ENCODE data around the gene CSMD2.

CSMD2 gene

DNA sequence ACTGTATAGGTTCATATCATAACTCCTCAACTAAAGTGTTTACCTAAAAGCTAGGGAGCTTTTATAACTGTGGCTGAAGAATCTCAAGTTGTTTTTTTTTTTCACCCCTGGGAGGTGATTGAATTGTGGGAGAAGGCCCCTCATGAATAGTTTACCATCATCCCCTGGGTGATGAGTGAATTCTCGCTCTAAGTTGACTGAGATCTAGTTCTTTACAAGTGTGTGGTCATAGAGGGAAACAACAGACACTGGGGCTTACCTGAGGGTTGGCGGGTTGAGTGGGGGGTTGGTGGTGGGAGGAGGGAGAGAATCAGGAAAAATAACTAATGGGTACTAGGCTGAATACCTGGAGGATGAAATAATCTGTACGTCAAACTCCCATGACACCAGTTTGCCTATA, 700.5 kb downstream of the CSMD2 start:
- no peak for DNase-seq

Measured in stimulated activated CD4-positive, alpha-beta T cell treated with anti-CD3 and anti-CD28 coated beads, Interleukin-4, amount 100 ng/mL, for 1 hour (primary cell).